GM12878 (cell line): ENCODE data around the gene PDGFD. TPM values are rescaled to one million over a fixed set of nuclear protein-coding genes. Genes with fewer than 3 reads are reported as not detected.

Experiments
- ATAC-seq: fragments of 200-7000 bp; cut with Tn5 transposase; 3 replicates; pipeline ENCODE4 v1.9.1; 2020; ENCODE audit warnings: mild to moderate bottlenecking, moderate library complexity
- BruUV-seq: library from RNA; stranded (reverse); fragments of 400-500 nt; replicated peaks from 2 replicates; lab custom pipeline; 2021; lab: Mats Ljungman, UMichigan
- CTCF ChIA-PET: fragments of 300-600 bp; sonication (Branson Sonifier 250); formaldehyde crosslinking; extraction: SDS; loops from one replicate; lab custom pipeline; 2021; ENCODE audit warnings: inconsistent platforms; lab: Yijun Ruan, JAX
- POLR2A ChIA-PET: fragments of 350-600 bp; formaldehyde crosslinking; extraction: SDS; loops from one replicate; lab custom pipeline; 2021; ENCODE audit warnings: inconsistent platforms; lab: Charles Lee
- RAD21 ChIA-PET: fragments of 300-600 bp; sonication (Branson Sonifier 250); formaldehyde crosslinking; loops from one replicate; lab custom pipeline; 2023; ENCODE audit warnings: antibody characterized with exemption; ENCODE audit not compliant: unreplicated experiment; lab: Charles Lee
- SMC1A ChIA-PET: fragments of 300-600 bp; sonication (Branson Sonifier 250); formaldehyde crosslinking; loops from one replicate; lab custom pipeline; 2023; ENCODE audit not compliant: unreplicated experiment, uncharacterized antibody; lab: Charles Lee
- DNase-seq: peaks from one replicate; pipeline ENCODE4 v3.0.0-alpha.2; 2011; ENCODE audit warnings: low read depth, low spot score
- FAIRE-seq: peaks from 3 replicates; lab custom pipeline; 2011; peaks lifted over from hg19 to GRCh38; lab: Jason Lieb, UNC
- H2AFZ ChIP-seq: 2 replicates; pipeline ENCODE4 v1.6.0; 2011; ENCODE audit warnings: low read depth, low read length, control low read depth; ENCODE audit not compliant: control insufficient read depth
- H3K27ac ChIP-seq: 2 replicates; pipeline ENCODE4 v1.5.1; 2011; ENCODE audit warnings: control low read depth; ENCODE audit not compliant: control insufficient read depth, insufficient read depth
- H3K27me3 ChIP-seq, 2 experiments: replicated peaks in 1 of 2; 2 replicates each; pipeline versions ENCODE4 v1.6.0 to v1.6.1; 2011; ENCODE audit warnings: low read length in 1 of 2; ENCODE audit not compliant: control insufficient read depth in 2 of 2, insufficient read depth in 2 of 2
- H3K36me3 ChIP-seq, 2 experiments: 2 replicates each; pipeline ENCODE4 v1.5.1; 2011; ENCODE audit warnings: low read length in 1 of 2; ENCODE audit not compliant: control insufficient read depth in 2 of 2, insufficient read depth in 2 of 2
- H3K4me1 ChIP-seq: 2 replicates; pipeline ENCODE4 v1.6.1; 2011; ENCODE audit warnings: mild to moderate bottlenecking, low read length, moderate library complexity, mixed read lengths; ENCODE audit not compliant: control insufficient read depth, insufficient read depth
- H3K4me2 ChIP-seq: 2 replicates; pipeline ENCODE4 v1.6.0; 2011; ENCODE audit warnings: control low read depth; ENCODE audit not compliant: control insufficient read depth, insufficient read depth
- H3K4me3 ChIP-seq: fragments of 200-600 bp; sonication (generic); 2 replicates; pipeline ENCODE4 v1.5.1; 2016
- H3K79me2 ChIP-seq: 2 replicates; pipeline ENCODE4 v1.6.0; 2011; ENCODE audit warnings: low read length; ENCODE audit not compliant: control insufficient read depth, insufficient read depth
- H3K9ac ChIP-seq: 2 replicates; pipeline ENCODE4 v1.8.0; 2011; ENCODE audit warnings: low read length, control low read depth, mixed read lengths; ENCODE audit not compliant: control insufficient read depth, insufficient read depth
- H3K9me3 ChIP-seq: replicated peaks from 3 replicates; pipeline ENCODE4 v1.5.1; 2011; ENCODE audit warnings: mild to moderate bottlenecking, low read length; ENCODE audit not compliant: control insufficient read depth, insufficient read depth
- H4K20me1 ChIP-seq: 2 replicates; pipeline ENCODE4 v1.6.0; 2011; ENCODE audit not compliant: control insufficient read depth, insufficient read depth
- BCL11A ChIP-seq: IDR thresholded peaks from 2 replicates; pipeline ENCODE4 v1.6.1; 2011; ENCODE audit warnings: low read depth, low read length
- BRCA1 ChIP-seq: IDR thresholded peaks from 2 replicates; pipeline ENCODE4 v1.6.1; 2011; ENCODE audit warnings: low read depth, low read length, improper control_type of control experiment
- CHD2 ChIP-seq: IDR thresholded peaks from 2 replicates; pipeline ENCODE4 v1.6.1; 2011; ENCODE audit warnings: low read depth, low read length, improper control_type of control experiment, borderline replicate concordance
- E2F4 ChIP-seq: IDR thresholded peaks from 2 replicates; pipeline ENCODE4 v1.6.1; 2012; ENCODE audit warnings: low read depth, low read length, improper control_type of control experiment
- E2F8 ChIP-seq: fragments of 450-650 bp; IDR thresholded peaks from 2 replicates; pipeline ENCODE4 v1.6.1; 2018; ENCODE audit warnings: mild to moderate bottlenecking, low read depth, moderate library complexity; ENCODE audit not compliant: partially characterized antibody
- EZH2 ChIP-seq: IDR thresholded peaks from 2 replicates; pipeline ENCODE4 v1.6.1; 2012; ENCODE audit warnings: low read depth, mild to moderate bottlenecking, control low read depth, inconsistent platforms, low read length, borderline replicate concordance; ENCODE audit not compliant: control insufficient read depth
- MLLT1 ChIP-seq: fragments of 450-650 bp; IDR thresholded peaks from 2 replicates; pipeline ENCODE4 v1.6.1; 2016; ENCODE audit warnings: mild to moderate bottlenecking
- MTA2 ChIP-seq: fragments of 450-650 bp; IDR thresholded peaks from 2 replicates; pipeline ENCODE4 v1.6.1; 2016; ENCODE audit warnings: low read depth, mild to moderate bottlenecking, moderate library complexity
- MTA3 ChIP-seq: IDR thresholded peaks from 2 replicates; pipeline ENCODE4 v1.6.1; 2012; ENCODE audit warnings: low read length, inconsistent platforms, borderline replicate concordance
- NBN ChIP-seq: fragments of 450-650 bp; IDR thresholded peaks from 2 replicates; pipeline ENCODE4 v1.6.1; 2016
- NR2C1 ChIP-seq: fragments of 450-650 bp; IDR thresholded peaks from 2 replicates; pipeline ENCODE4 v1.6.1; 2017; ENCODE audit warnings: antibody characterized with exemption, mild to moderate bottlenecking, moderate library complexity
- POLR2AphosphoS5 ChIP-seq: IDR thresholded peaks from 2 replicates; pipeline ENCODE4 v1.6.1; 2011; ENCODE audit warnings: mild to moderate bottlenecking, low read length, inconsistent platforms
- RAD21 ChIP-seq: IDR thresholded peaks from 2 replicates; pipeline ENCODE4 v1.6.1; 2011; ENCODE audit warnings: mild to moderate bottlenecking, low read depth, low read length, moderate library complexity; ENCODE audit not compliant: insufficient read depth
- SMAD1 ChIP-seq: fragments of 450-650 bp; IDR thresholded peaks from 2 replicates; pipeline ENCODE4 v1.6.1; 2018; ENCODE audit warnings: mild to moderate bottlenecking, low read depth; ENCODE audit not compliant: partially characterized antibody
- SUZ12 ChIP-seq: fragments of 200-600 bp; sonication (generic); IDR thresholded peaks from one replicate; pipeline ENCODE4 v1.6.1; 2018; ENCODE audit warnings: antibody characterized with exemption, mild to moderate bottlenecking; ENCODE audit not compliant: unreplicated experiment
- WGBS: methylation state at CpG from one replicate; pipeline ENCODE4 v1.1.6; 2016; ENCODE audit warnings: low lambda C conversion rate; ENCODE audit not compliant: insufficient replicate concordance, insufficient coverage; ENCODE audit errors: missing lambda C conversion rate; 5-methylcytosine and 5-hydroxymethylcytosine counted together
- in situ Hi-C: fragments of 300-500 bp; cut with MboI; formaldehyde crosslinking; loops from 9 replicates; pipeline ENCODE4 v1.14.3; 2018; ENCODE audit warnings: mixed read lengths
- intact Hi-C: fragments of 100-400 bp; cut with micrococcal nuclease; formaldehyde crosslinking; loops from one replicate; pipeline ENCODE4 v1.14.2; 2022; ENCODE audit not compliant: unreplicated experiment
- polyA plus RNA-seq, 11 experiments: library from polyadenylated mRNA; depleted of rRNA in 4 of 11; unstranded in 6 of 11; stranded (reverse) in 5 of 11; fragments of >200 nt; fragmentation: Nextera tagmentation in 4 of 11; fragmentation: Illumina TruSeq in 1 of 11; extraction: Ambion mirVana in 4 of 11; extraction: Trizol in 1 of 11; gene quantifications; 1 replicate in 1 of 11; 2 replicates in 10 of 11; pipeline versions ENCODE4 v1.2.1 to v1.2.3, GENCODE V29; 2011 to 2016; ENCODE audit warnings: inconsistent platforms in 2 of 11, missing spikeins in 2 of 11, low read depth in 1 of 11
- total RNA-seq, 4 experiments: library from RNA; depleted of rRNA in 3 of 4; stranded (reverse); fragments of >200 nt in 3 of 4; fragmentation: Illumina TruSeq in 1 of 4; extraction: Trizol in 1 of 4; gene quantifications; 2 replicates each; pipeline versions ENCODE4 v1.2.1 to v1.2.3, GENCODE V29; 2013 to 2021
- TF ChIP-seq, protein P1 (sequence below), 3 experiments: IDR thresholded peaks in 2 of 3; conservative IDR thresholded peaks in 1 of 3; 2 replicates each; pipeline ENCODE4 v1.5.1; 2011; ENCODE audit warnings: low read depth in 3 of 3, low read length in 3 of 3, mild to moderate bottlenecking in 3 of 3, control low read depth in 2 of 3, moderate library complexity in 2 of 3, inconsistent platforms in 1 of 3, mixed read lengths in 1 of 3; ENCODE audit not compliant: control insufficient read depth in 2 of 3, insufficient read depth in 1 of 3; ENCODE audit errors: extremely low read depth in 1 of 3

PDGFD gene
- total and polyA plus RNA-seq, 10 of the 15 experiments (the other 5 are each of a cell fraction or from before 2014, with no cell fraction given), result 0.05 to 0.13 TPM; not detected in 8

DNA sequence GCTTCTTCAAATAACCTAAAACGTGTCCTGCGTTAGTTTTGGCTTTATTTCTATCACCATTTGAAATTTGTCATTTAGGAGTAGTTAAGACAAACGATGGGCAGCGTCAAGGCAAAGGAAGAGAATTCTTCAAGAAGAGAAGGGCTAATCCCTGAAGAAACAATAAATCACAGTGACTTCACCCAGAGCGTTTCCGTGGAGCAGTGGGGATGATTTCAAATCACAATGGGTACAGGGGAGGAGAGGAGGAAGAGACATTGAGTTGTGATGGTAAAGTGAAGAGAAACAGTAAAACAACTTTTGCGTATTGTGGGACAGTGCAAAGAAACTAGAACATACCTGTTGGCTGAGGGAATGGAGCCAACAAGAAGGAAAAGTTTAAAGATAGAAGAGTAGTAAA lies 9.7 kb downstream of the PDGFD start:
- no peaks in the 10 kb centered on the region for H3K79me2 ChIP-seq
- H3K9me3 ChIP-seq, result no peaks in the 10 kb centered on the region
- FAIRE-seq (no peak), ATAC-seq (no peak), DNase-seq (no peak)
- H3K4me2 ChIP-seq, result no peak overlapping the region
- no peak overlapping the region for H3K27ac ChIP-seq
- H3K36me3 ChIP-seq, result no peaks in the 10 kb centered on the region
- H3K4me3 ChIP-seq, result no peak overlapping the region
- H2AFZ ChIP-seq, result no peak overlapping the region
- ChIA-PET CTCF (no interaction called here), RAD21 (no interaction called here), SMC1A (no interaction called here), POLR2A (no interaction called here)
- no peaks in the 10 kb centered on the region for H4K20me1 ChIP-seq
- no peak for TF ChIP-seq RAD21
- no peak for TF ChIP-seq SUZ12
- TF ChIP-seq BRCA1, result no peak
- no peak for TF ChIP-seq E2F8
- no peak for TF ChIP-seq BCL11A
- TF ChIP-seq, protein P1, sequence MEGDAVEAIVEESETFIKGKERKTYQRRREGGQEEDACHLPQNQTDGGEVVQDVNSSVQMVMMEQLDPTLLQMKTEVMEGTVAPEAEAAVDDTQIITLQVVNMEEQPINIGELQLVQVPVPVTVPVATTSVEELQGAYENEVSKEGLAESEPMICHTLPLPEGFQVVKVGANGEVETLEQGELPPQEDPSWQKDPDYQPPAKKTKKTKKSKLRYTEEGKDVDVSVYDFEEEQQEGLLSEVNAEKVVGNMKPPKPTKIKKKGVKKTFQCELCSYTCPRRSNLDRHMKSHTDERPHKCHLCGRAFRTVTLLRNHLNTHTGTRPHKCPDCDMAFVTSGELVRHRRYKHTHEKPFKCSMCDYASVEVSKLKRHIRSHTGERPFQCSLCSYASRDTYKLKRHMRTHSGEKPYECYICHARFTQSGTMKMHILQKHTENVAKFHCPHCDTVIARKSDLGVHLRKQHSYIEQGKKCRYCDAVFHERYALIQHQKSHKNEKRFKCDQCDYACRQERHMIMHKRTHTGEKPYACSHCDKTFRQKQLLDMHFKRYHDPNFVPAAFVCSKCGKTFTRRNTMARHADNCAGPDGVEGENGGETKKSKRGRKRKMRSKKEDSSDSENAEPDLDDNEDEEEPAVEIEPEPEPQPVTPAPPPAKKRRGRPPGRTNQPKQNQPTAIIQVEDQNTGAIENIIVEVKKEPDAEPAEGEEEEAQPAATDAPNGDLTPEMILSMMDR (IDR thresholded peaks at IDR 0.05 in 2 of 3, conservative IDR thresholded peaks at IDR 0.05 in 1 of 3; ENCODE audit: control insufficient read depth in 2 of 3, extremely low read depth in 1 of 3, insufficient read depth in 1 of 3, low read depth in 3 of 3, low read length in 3 of 3), result no peak
- TF ChIP-seq EZH2, result no peak
- no peak for TF ChIP-seq MLLT1
- no peak for TF ChIP-seq NBN
- TF ChIP-seq SMAD1, result no peak
- TF ChIP-seq NR2C1, result no peak
- TF ChIP-seq MTA2, result no peak
- TF ChIP-seq E2F4, result no peak
- TF ChIP-seq MTA3, result no peak
- TF ChIP-seq POLR2AphosphoS5, result no peak
- TF ChIP-seq CHD2, result no peak
- WGBS, result 30% methylated on average over 7 of the region's 7 CpGs
- H3K4me1 ChIP-seq, result no peaks in the 10 kb centered on the region
- H3K9ac ChIP-seq, result no peak overlapping the region
- in situ Hi-C loops (loop anchor here (5.0 kb wide), 1 partner anchor 472 kb away; no protein-coding TSS in a partner anchor), intact Hi-C loops (no loop called here)
- BruUV-seq, result no TSS peak
- H3K27me3 ChIP-seq, result no peaks in the 10 kb centered on the region
